HL-60 (cell line): Measurements from ENCODE around the gene ZBTB7C.

Source experiments
- POLR2AphosphoS5 ChIP-seq: IDR thresholded peaks from 2 replicates; pipeline ENCODE4 v1.6.1; 2012; ENCODE audit warnings: low read depth
- REST ChIP-seq: IDR thresholded peaks from 2 replicates; pipeline ENCODE4 v1.6.1; 2012; ENCODE audit warnings: low read depth; ENCODE audit not compliant: insufficient replicate concordance

DNA sequence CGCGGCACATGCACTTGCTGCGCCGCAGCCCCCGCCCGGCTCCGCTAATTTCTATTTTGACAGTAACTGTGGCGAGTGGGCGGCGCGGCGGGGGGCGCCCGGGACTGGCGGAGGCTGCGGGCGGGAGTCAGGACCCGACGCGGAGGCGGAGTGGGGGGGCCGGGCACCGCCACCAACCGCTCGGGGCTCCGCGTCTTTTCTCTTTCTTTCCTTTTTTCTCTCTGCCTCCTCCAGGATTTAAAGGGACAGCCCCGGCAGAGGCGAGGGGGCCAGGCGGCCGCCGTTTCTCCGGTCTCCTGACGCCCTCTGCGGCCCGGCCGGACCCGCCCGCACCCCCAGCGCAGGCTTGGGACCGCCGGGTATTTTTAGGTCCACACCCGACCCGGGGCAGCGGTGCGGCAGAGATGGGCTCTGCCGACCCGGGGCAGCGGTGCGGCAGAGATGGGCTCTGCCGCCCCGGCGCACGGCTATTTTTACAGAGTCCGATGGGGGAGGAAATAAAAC lies 460 bp upstream of the ZBTB7C start:
- TF ChIP-seq POLR2AphosphoS5, result no peak
- TF ChIP-seq REST, result no peak
